ENCODE results near the gene ALG9.
"Not testable (repeated sequence)": the region's sequence is repeated elsewhere in the genome, so short reads cannot be mapped to it uniquely, and the experiment has no call there.

ALG9 gene

DNA sequence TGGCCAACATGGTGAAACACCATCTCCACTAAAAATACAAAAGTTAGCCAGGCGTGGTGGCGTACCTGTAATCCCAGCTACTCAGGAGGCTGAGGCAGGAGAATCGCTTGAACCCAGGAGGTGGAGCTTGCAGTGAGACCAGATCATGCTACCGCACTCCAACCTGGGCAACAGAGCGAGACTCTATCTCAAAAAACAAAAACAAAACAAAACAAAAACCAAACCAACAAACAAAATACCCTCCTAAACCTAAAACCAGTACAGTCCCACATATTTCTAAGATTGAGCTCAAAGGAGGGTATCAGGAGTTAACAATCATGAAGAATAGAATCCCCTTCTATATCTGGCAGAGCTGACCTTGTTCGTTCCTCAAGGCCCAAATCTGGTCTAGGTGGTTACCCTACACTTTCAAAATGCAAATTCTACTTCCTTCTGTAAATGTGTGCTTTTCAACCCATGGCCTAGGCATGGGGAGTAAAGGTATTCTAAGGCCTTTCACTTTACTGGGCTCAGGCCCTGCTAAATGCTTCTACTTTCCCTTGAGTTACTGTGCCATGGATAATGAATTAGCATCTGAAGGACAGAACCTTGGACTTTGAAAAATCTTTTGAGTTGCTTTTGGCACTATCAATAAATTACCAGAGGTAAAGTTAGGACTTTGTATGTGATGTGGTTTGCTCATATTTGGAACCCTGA is 94.8 kb downstream of the ALG9 start:
- H3K4me3 ChIP-seq (ENCODE audit: low read depth, low read length), result no peak overlapping the region
- DNase-seq (ENCODE audit: low read depth), result no peak
- TF ChIP-seq MAX (IDR thresholded peaks at IDR 0.05; ENCODE audit: low read depth, low read length) (no peak), MYC (IDR thresholded peaks at IDR 0.05; ENCODE audit: low read depth, low read length) (no peak), CTCF (IDR thresholded peaks at IDR 0.05; ENCODE audit: low read depth, low read length) (no peak), POLR2A (IDR thresholded peaks at IDR 0.05; ENCODE audit: extremely low read depth, insufficient read length) (no peak)

GRCh38 chr11:111774955-111775710 is 96.2 kb downstream of the ALG9 start:
- H3K4me3 ChIP-seq (ENCODE audit: low read depth, low read length), result no peak overlapping the region
- TF ChIP-seq POLR2A (IDR thresholded peaks at IDR 0.05; ENCODE audit: extremely low read depth, insufficient read length) (no peak), MAX (IDR thresholded peaks at IDR 0.05; ENCODE audit: low read depth, low read length) (no peak), CTCF (IDR thresholded peaks at IDR 0.05; ENCODE audit: low read depth, low read length) (no peak), MYC (IDR thresholded peaks at IDR 0.05; ENCODE audit: low read depth, low read length) (no peak)
- no peak for DNase-seq (ENCODE audit: low read depth)

- DNase-seq (ENCODE audit: low read depth), result no peak
- no peak for TF ChIP-seq CTCF (IDR thresholded peaks at IDR 0.05; ENCODE audit: low read depth, low read length)
- no peak overlapping the region for H3K4me3 ChIP-seq (ENCODE audit: low read depth, low read length)
Measured at GRCh38 chr11:111772535-111772934, 98.8 kb downstream of the ALG9 start.

DNA sequence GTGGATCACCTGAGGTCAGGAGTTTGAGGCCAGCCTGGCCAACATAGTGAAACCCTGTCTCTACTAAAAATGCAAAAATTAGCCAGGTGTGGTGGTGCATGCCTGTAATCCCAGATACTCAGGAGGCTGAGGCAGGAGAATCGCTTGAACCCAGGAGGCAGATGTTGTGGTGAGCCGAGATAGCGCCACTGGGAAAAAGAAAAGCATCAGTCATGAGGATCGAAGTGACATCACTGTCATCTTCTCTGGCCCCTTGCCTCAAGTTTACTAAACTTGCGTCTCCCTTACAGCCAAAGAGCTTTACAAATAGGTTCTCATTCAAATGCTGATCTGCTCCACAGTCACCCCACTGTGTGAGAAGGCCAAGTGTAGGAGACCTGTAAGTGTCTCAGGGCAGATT is 100.2 kb downstream of the ALG9 start:
- not testable (repeated sequence) for H3K4me3 ChIP-seq (ENCODE audit: low read depth, low read length); DNase-seq (ENCODE audit: low read depth)

DNA sequence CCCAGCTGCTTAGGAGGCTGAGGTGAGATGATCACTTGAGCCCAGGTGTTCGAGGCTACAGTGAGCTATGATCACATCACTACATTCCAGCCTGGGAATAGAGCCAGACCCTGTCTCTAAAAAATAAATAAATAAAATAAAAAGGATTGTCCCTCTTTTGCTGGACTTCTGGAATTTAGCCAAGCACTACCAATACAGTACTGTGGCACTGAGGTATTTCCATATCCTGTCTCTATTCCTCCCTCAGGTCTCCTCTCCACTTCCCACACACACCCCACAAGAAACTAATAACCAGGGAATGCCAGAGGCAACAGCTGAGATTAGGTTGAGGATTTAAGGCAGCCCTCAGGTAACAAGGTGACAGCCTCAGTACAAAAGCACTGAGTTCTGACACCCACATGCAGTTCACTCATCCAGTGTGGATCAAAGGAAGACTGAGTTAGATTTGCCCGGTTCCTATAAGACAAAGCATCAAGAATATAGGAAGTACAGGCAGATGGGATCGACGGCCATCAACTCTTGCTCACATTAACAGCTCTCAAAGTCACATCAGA is 100.7 kb downstream of the ALG9 start:
- TF ChIP-seq POLR2A (IDR thresholded peaks at IDR 0.05; ENCODE audit: extremely low read depth, insufficient read length), result no peak
- TF ChIP-seq CTCF (IDR thresholded peaks at IDR 0.05; ENCODE audit: low read depth, low read length), result no peak
- TF ChIP-seq MYC (IDR thresholded peaks at IDR 0.05; ENCODE audit: low read depth, low read length), result no peak
- H3K4me3 ChIP-seq (ENCODE audit: low read depth, low read length), result no peak overlapping the region
- no peak for DNase-seq (ENCODE audit: low read depth)

DNA sequence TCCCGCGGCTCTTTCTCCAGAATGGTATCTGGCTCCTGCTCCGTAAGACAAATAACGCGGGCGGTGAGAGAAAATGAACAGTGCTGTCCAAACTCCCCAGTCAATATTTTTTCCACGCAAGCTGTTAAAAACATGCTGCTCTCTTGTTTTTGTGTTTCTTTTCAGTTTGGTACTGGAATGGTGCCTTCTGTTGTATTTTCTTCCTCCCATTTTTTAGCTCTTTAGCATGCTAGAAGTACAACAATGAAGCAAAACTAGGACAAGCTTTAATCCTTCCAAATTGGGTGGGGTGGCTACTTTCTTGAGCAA is 104.6 kb downstream of the ALG9 start:
- no peak for DNase-seq (ENCODE audit: low read depth)
- TF ChIP-seq MYC (IDR thresholded peaks at IDR 0.05; ENCODE audit: low read depth, low read length) (no peak), CTCF (IDR thresholded peaks at IDR 0.05; ENCODE audit: low read depth, low read length) (no peak), MAX (IDR thresholded peaks at IDR 0.05; ENCODE audit: low read depth, low read length) (no peak), POLR2A (IDR thresholded peaks at IDR 0.05; ENCODE audit: extremely low read depth, insufficient read length) (no peak)
- peak overlapping the region; percentile 90 for H3K4me3 ChIP-seq (ENCODE audit: low read depth, low read length)
